Stomach (tissue), 9 donors: ENCODE measurements around the gene FBXL20. TPM values are rescaled to one million over a fixed set of nuclear protein-coding genes. Genes with fewer than 3 reads are reported as not detected.

Source experiments
- DNase-seq, 2 donors: peaks; one replicate each; pipeline versions ENCODE4 v3.0.0 to v3.0.0-alpha.2; 2013 to 2019
- H3K27ac ChIP-seq, 5 donors: fragments of 200-600 bp in 4 of 5; sonication (generic) in 4 of 5; one replicate each; pipeline ENCODE4 v1.5.1; 2013 to 2019; ENCODE audit warnings: mild to moderate bottlenecking in 1 of 5, moderate library complexity in 1 of 5
- H3K27me3 ChIP-seq, 3 donors: fragments of 200-600 bp; sonication (generic); one replicate each; pipeline ENCODE4 v1.5.1; 2017 to 2019; ENCODE audit warnings: mixed run types in 1 of 3
- H3K36me3 ChIP-seq, 4 donors: fragments of 200-600 bp; sonication (generic); 1 replicate in 3 of 4; 2 replicates in 1 of 4; pipeline ENCODE4 v1.5.1; 2016 to 2019
- H3K4me1 ChIP-seq, 4 donors: fragments of 200-600 bp; sonication (generic); one replicate each; pipeline ENCODE4 v1.5.1; 2016 to 2019
- H3K4me3 ChIP-seq, 4 donors: fragments of 200-600 bp; sonication (generic) in 3 of 4; one replicate each; pipeline ENCODE4 v1.5.1; 2016 to 2019; ENCODE audit warnings: mild to moderate bottlenecking in 1 of 4
- H3K9me3 ChIP-seq, 4 donors: fragments of 200-600 bp; sonication (generic); one replicate each; pipeline ENCODE4 v1.5.1; 2016 to 2019
- CTCF ChIP-seq, 7 experiments: fragments of 450-650 bp in 4 of 7; fragments of 200-600 bp in 3 of 7; sonication (generic) in 3 of 7; IDR thresholded peaks; one replicate each; pipeline ENCODE4 v1.5.1; 2016 to 2019; ENCODE audit warnings: antibody characterized with exemption in 7 of 7, control low read depth in 2 of 7, mild to moderate bottlenecking in 1 of 7
- EP300 ChIP-seq: sonication (generic); formaldehyde crosslinking; IDR thresholded peaks from one replicate; pipeline ENCODE4 v1.6.1; 2017; ENCODE audit warnings: antibody characterized with exemption
- POLR2A ChIP-seq, 4 donors: fragments of 450-650 bp; IDR thresholded peaks; one replicate each; pipeline ENCODE4 v1.6.1; 2016; ENCODE audit warnings: antibody characterized with exemption in 4 of 4, control low read depth in 2 of 4, mild to moderate bottlenecking in 1 of 4, moderate library complexity in 1 of 4
- POLR2AphosphoS5 ChIP-seq, 3 donors: sonication (generic); formaldehyde crosslinking; IDR thresholded peaks; one replicate each; pipeline ENCODE4 v1.6.1; 2016; ENCODE audit warnings: antibody characterized with exemption in 3 of 3
- WGBS, 5 donors: extraction: QIAGEN DNeasy Blood & Tissue Kit in 3 of 5; methylation state at CpG; one replicate each; pipeline versions ENCODE4 v1.1.5 to v1.1.7; 2013 to 2018; 5-methylcytosine and 5-hydroxymethylcytosine counted together
- intact Hi-C: fragments of 100-400 bp; cut with DNase I; formaldehyde crosslinking; loops from one replicate; pipeline ENCODE4 v1.15.1; 2023; ENCODE audit warnings: low total_unique reads
- polyA plus RNA-seq, 3 donors: library from polyadenylated mRNA; stranded (reverse); fragments of 200-250 nt; gene quantifications; one replicate each; pipeline ENCODE4 v1.2.3, GENCODE V29; 2013
- total RNA-seq, 5 donors: library from RNA; depleted of rRNA; stranded (reverse); fragments of >200 nt; gene quantifications; one replicate each; pipeline versions ENCODE4 v1.1.0 to v1.2.3, GENCODE V29; 2014 to 2016
- donor health status: healthy with polysubstance abuse.
- donor health status: Bipolar disorder and iron deficiency.
- donor health status: healthy.

Gene FBXL20
- total and polyA plus RNA-seq, 8 donors: 1.5 to 18.4 (median 8.0) TPM

GRCh38 chr17:39318636-39319035 is 82.8 kb downstream of the FBXL20 start:
- Histone ChIP-seq H3K4me3 (no peak overlapping the region), H3K4me1 (no peaks in the 10 kb centered on the region), H3K27me3 (no peaks in the 10 kb centered on the region), H3K36me3 (peaks cover 0 to 13% (median 6%) of the 10 kb centered on the region in 4 donors), H3K27ac (no peak overlapping the region), H3K9me3 (no peaks in the 10 kb centered on the region)
- no peak for TF ChIP-seq CTCF (IDR thresholded peaks at IDR 0.05)
- intact Hi-C loops: no loop called here
- no peak for DNase-seq
- 93 to 96% (median 95%) methylated on average over 8 of the region's 8 CpGs for WGBS, 5 donors

- Histone ChIP-seq H3K36me3 (peaks cover 0 to 30% (median 18%) of the 10 kb centered on the region in 4 donors), H3K27me3 (no peaks in the 10 kb centered on the region), H3K9me3 (no peaks in the 10 kb centered on the region), H3K27ac (no peak overlapping the region), H3K4me3 (no peak overlapping the region), H3K4me1 (peaks cover 6 to 13% (median 9%) of the 10 kb centered on the region in 4 donors)
- 43 to 60% (median 51%) methylated on average over 3 of the region's 3 CpGs for WGBS, 5 donors
- DNase-seq: peak in 1 of 2 donors; percentile 26
- TF ChIP-seq POLR2AphosphoS5 (IDR thresholded peaks at IDR 0.05) (no peak), CTCF (IDR thresholded peaks at IDR 0.05) (no peak), POLR2A (IDR thresholded peaks at IDR 0.05) (no peak), EP300 (no peak)
- intact Hi-C loops: no loop called here
These were observed 94.8 kb downstream of the FBXL20 start for GRCh38 chr17:39306509-39307212.

- 69 to 92% (median 88%) methylated on average over 7 of the region's 7 CpGs for WGBS, 5 donors
- intact Hi-C loops: no loop called here
- H3K36me3 ChIP-seq: peaks cover 0 to 37% (median 25%) of the 10 kb centered on the region in 4 donors
- H3K27ac ChIP-seq: no peak overlapping the region
- no peaks in the 10 kb centered on the region for H3K27me3 ChIP-seq
- no peak for DNase-seq
- H3K4me1 ChIP-seq: peaks cover 6 to 13% (median 9%) of the 10 kb centered on the region in 4 donors
- TF ChIP-seq EP300: no peak
- no peak for TF ChIP-seq CTCF (IDR thresholded peaks at IDR 0.05)
- TF ChIP-seq POLR2AphosphoS5 (IDR thresholded peaks at IDR 0.05): no peak
- no peaks in the 10 kb centered on the region for H3K9me3 ChIP-seq
- no peak overlapping the region for H3K4me3 ChIP-seq
These were observed 95.4 kb downstream of the FBXL20 start for GRCh38 chr17:39305978-39306377.

- DNase-seq: no peak
- H3K4me3 ChIP-seq: no peak overlapping the region
- intact Hi-C loops: no loop called here
- TF ChIP-seq EP300 (no peak), POLR2A (IDR thresholded peaks at IDR 0.05) (no peak), CTCF (IDR thresholded peaks at IDR 0.05) (no peak), POLR2AphosphoS5 (IDR thresholded peaks at IDR 0.05) (no peak)
- WGBS, 5 donors: 82 to 100% (median 96%) methylated on average over 1 of the region's 1 CpG
- H3K9me3 ChIP-seq: no peaks in the 10 kb centered on the region
- no peak overlapping the region for H3K27ac ChIP-seq
- H3K36me3 ChIP-seq: peaks cover 10 to 55% (median 42%) of the 10 kb centered on the region in 4 donors
- H3K27me3 ChIP-seq: no peaks in the 10 kb centered on the region
- H3K4me1 ChIP-seq: peaks cover 6 to 13% (median 9%) of the 10 kb centered on the region in 4 donors
These were observed 97.2 kb downstream of the FBXL20 start for GRCh38 chr17:39304188-39304587.
